Prostate gland (tissue), 2 donors: ENCODE data around the gene CNKSR3. TPM values are rescaled to one million over a fixed set of nuclear protein-coding genes. Genes with fewer than 3 reads are reported as not detected.

Experiments used
- DNase-seq: peaks from one replicate; pipeline ENCODE4 v3.0.0-alpha.2; 2019; ENCODE audit warnings: low spot score
- H3K27ac ChIP-seq, 2 donors: fragments of 200-600 bp; sonication (generic); 2 replicates each; pipeline ENCODE4 v1.5.1; 2017 to 2019
- H3K27me3 ChIP-seq: fragments of 200-600 bp; sonication (generic); replicated peaks from 2 replicates; pipeline ENCODE4 v1.5.1; 2019; ENCODE audit not compliant: insufficient read depth
- H3K36me3 ChIP-seq, 2 donors: fragments of 200-600 bp; sonication (generic); 1 replicate in 1 of 2; 2 replicates in 1 of 2; pipeline versions ENCODE4 v1.5.1 to v1.8.1; 2017 to 2019
- H3K4me1 ChIP-seq: fragments of 200-600 bp; sonication (generic); replicated peaks from 2 replicates; pipeline ENCODE4 v1.5.1; 2019
- H3K4me3 ChIP-seq, 2 donors: fragments of 200-600 bp; sonication (generic); 2 replicates each; pipeline ENCODE4 v1.5.1; 2017 to 2019
- H3K9me3 ChIP-seq: fragments of 200-600 bp; sonication (generic); 2 replicates; pipeline ENCODE4 v1.5.1; 2017
- CTCF ChIP-seq, 4 experiments: fragments of 200-600 bp in 2 of 4; fragments of 450-650 bp in 2 of 4; sonication (generic) in 2 of 4; IDR thresholded peaks; 1 replicate in 3 of 4; 2 replicates in 1 of 4; pipeline ENCODE4 v1.5.1; 2016 to 2019; ENCODE audit warnings: antibody characterized with exemption in 4 of 4, mild to moderate bottlenecking in 2 of 4, moderate library complexity in 2 of 4
- POLR2A ChIP-seq: fragments of 450-650 bp; IDR thresholded peaks from one replicate; pipeline ENCODE4 v1.6.1; 2016; ENCODE audit warnings: antibody characterized with exemption, mild to moderate bottlenecking
- POLR2AphosphoS5 ChIP-seq: sonication (generic); formaldehyde crosslinking; IDR thresholded peaks from one replicate; pipeline ENCODE4 v1.6.1; 2017; ENCODE audit warnings: antibody characterized with exemption
- WGBS: methylation state at CpG from one replicate; pipeline ENCODE4 v1.1.5; 2018; 5-methylcytosine and 5-hydroxymethylcytosine counted together
- intact Hi-C: fragments of 100-400 bp; cut with DNase I; formaldehyde crosslinking; loops from one replicate; pipeline ENCODE4 v1.14.2; 2022
- total RNA-seq, 2 donors: library from RNA; depleted of rRNA; stranded (reverse); fragments of >200 nt; gene quantifications; one replicate each; pipeline ENCODE4 v1.1.0, GENCODE V29; 2016

Gene CNKSR3
- total RNA-seq, 2 donors from 2014 or later = 8.7 to 23.5 TPM

DNA sequence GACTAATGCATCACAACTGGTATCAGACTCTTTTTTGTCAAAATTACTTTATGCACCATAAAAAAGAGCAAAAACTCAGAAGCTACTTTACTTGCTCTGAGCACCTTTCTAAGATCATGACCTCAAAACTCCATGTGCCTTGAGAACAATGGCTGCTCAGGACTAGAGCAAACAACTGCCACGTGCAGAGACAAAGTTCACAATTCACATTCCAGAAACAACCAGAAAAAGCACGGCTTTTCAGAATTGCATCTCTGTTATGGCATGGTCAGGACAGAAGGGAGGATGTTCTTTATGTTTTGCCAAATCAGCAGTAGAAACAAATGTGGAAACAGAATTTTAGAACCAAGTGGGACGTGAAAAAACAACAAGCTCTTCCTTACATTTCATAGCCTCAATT, 70.5 kb downstream of the CNKSR3 start:
- WGBS = 24% methylated on average over 3 of the region's 3 CpGs
- no peaks in the 10 kb centered on the region for H3K36me3 ChIP-seq
- no peak for TF ChIP-seq POLR2A
- no peak for TF ChIP-seq CTCF (IDR thresholded peaks at IDR 0.05)
- no peak for TF ChIP-seq POLR2AphosphoS5
- no peaks in the 10 kb centered on the region for H3K4me1 ChIP-seq
- no peak overlapping the region for H3K27ac ChIP-seq
- no peaks in the 10 kb centered on the region for H3K9me3 ChIP-seq
- H3K27me3 ChIP-seq = no peaks in the 10 kb centered on the region
- H3K4me3 ChIP-seq = no peak overlapping the region
- intact Hi-C loops = no loop called here
- no peak for DNase-seq

GRCh38 chr6:154438882-154439415, 71.5 kb downstream of the CNKSR3 start:
- Histone ChIP-seq H3K36me3 (no peaks in the 10 kb centered on the region), H3K4me1 (no peaks in the 10 kb centered on the region), H3K27ac (no peak overlapping the region), H3K4me3 (no peak overlapping the region), H3K9me3 (no peaks in the 10 kb centered on the region), H3K27me3 (no peaks in the 10 kb centered on the region)
- intact Hi-C loops = no loop called here
- 60% methylated on average over 9 of the region's 9 CpGs for WGBS
- no peak for DNase-seq
- TF ChIP-seq POLR2AphosphoS5 (no peak), POLR2A (no peak), CTCF (IDR thresholded peaks at IDR 0.05) (no peak)

GRCh38 chr6:154435400-154435945, 75.0 kb downstream of the CNKSR3 start:
- no peak for TF ChIP-seq POLR2A
- TF ChIP-seq CTCF (IDR thresholded peaks at IDR 0.05) = no peak
- TF ChIP-seq POLR2AphosphoS5 = no peak
- Histone ChIP-seq H3K9me3 (no peaks in the 10 kb centered on the region), H3K4me1 (no peaks in the 10 kb centered on the region), H3K36me3 (no peaks in the 10 kb centered on the region), H3K27me3 (no peaks in the 10 kb centered on the region), H3K27ac (no peak overlapping the region), H3K4me3 (no peak overlapping the region)
- no peak for DNase-seq
- WGBS = 94% methylated on average over 11 of the region's 11 CpGs
- intact Hi-C loops = no loop called here

DNA sequence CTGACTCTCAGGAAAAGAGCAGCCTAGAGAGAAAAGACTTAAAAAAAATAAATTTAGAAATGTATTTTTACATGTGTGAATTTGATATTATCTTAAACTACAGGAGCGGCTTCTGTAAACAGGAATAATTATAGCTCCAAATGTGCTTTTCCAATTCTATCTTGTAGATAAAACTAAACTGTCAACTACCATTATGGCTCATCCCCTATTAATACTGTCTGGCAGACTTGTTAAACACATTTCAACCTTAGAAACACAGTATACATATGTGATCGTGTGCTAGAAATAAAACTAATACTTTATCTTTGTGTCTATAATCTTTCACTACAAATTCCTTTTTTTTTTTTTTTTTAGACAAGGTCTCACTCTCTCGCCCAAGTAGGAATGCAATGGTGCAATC, 75.8 kb downstream of the CNKSR3 start:
- Histone ChIP-seq H3K4me3 (no peak overlapping the region), H3K4me1 (no peaks in the 10 kb centered on the region), H3K36me3 (no peaks in the 10 kb centered on the region), H3K27ac (no peak overlapping the region), H3K9me3 (no peaks in the 10 kb centered on the region), H3K27me3 (no peaks in the 10 kb centered on the region)
- 58% methylated on average over 3 of the region's 3 CpGs for WGBS
- TF ChIP-seq POLR2AphosphoS5 = no peak
- no peak for TF ChIP-seq POLR2A
- no peak for TF ChIP-seq CTCF (IDR thresholded peaks at IDR 0.05)
- intact Hi-C loops = no loop called here
- no peak for DNase-seq
